Measurements from ENCODE around the gene ZNF460. TPM values are rescaled to one million over a fixed set of nuclear protein-coding genes. Genes with fewer than 3 reads are reported as not detected.
A peak's percentile ranks its signal among the peaks of the same experiment; 100 is the strongest.

Gene ZNF460
- total and polyA plus RNA-seq, 2 of the 13 experiments (the other 11 are each of a cell fraction or from before 2014, with no cell fraction given): 14.5 to 44.8 TPM

- 0 out of 2 replicates have a peak, but pooled peaks have one; percentile 64 for TF ChIP-seq ZNF816 (CRISPR knock-in tag; IDR thresholded peaks at IDR 0.05; ENCODE audit: borderline replicate concordance)
- TF ChIP-seq HDAC1 (CRISPR knock-in tag; IDR thresholded peaks at IDR 0.05): peak; percentile 88
- TF ChIP-seq ZFP1 (CRISPR knock-in tag; IDR thresholded peaks at IDR 0.05): no peak
- TF ChIP-seq TCF12 (IDR thresholded peaks at IDR 0.05): no peak
- 0 out of 2 replicates have a peak, but pooled peaks have one; percentile 32 for TF ChIP-seq TCF12 (CRISPR knock-in tag; IDR thresholded peaks at IDR 0.05)
- TF ChIP-seq MAZ (IDR thresholded peaks at IDR 0.05; ENCODE audit: borderline replicate concordance, low read depth, low read length): peak; percentile 91
- TF ChIP-seq MAZ (CRISPR knock-in tag; IDR thresholded peaks at IDR 0.05; ENCODE audit: low read depth): peak; percentile 86
- TF ChIP-seq MYPOP (CRISPR knock-in tag; IDR thresholded peaks at IDR 0.05): 0 out of 2 replicates have a peak, but pooled peaks have one; percentile 18
- peak; percentile 91 for TF ChIP-seq RBFOX2 (IDR thresholded peaks at IDR 0.05; ENCODE audit: low read depth, low read length)
- no peak for TF ChIP-seq ZNF251 (CRISPR knock-in tag; IDR thresholded peaks at IDR 0.05)
- peak; percentile 47; the same call in 1 of the 2 replicates for TF ChIP-seq ZNF761 (CRISPR knock-in tag; conservative IDR thresholded peaks at IDR 0.05)
- TF ChIP-seq ZBTB7B (CRISPR knock-in tag; IDR thresholded peaks at IDR 0.05): peak; percentile 15; the same call in 1 of the 2 replicates
- no peak for TF ChIP-seq MAFG (CRISPR knock-in tag; IDR thresholded peaks at IDR 0.05)
- peak; percentile 86 for TF ChIP-seq TGIF2 (CRISPR knock-in tag; IDR thresholded peaks at IDR 0.05)
- TF ChIP-seq DR1 (CRISPR knock-in tag; IDR thresholded peaks at IDR 0.05): peak; percentile 34; the same call in 1 of the 2 replicates
- TF ChIP-seq STAT5B (CRISPR knock-in tag; IDR thresholded peaks at IDR 0.05): no peak
- peak; percentile 33 for TF ChIP-seq AGO2 (optimal IDR thresholded peaks at IDR 0.05; ENCODE audit: low read depth, low read length)
- TF ChIP-seq ZNF224 (CRISPR knock-in tag; IDR thresholded peaks at IDR 0.05): peak; percentile 72; the same call in 1 of the 2 replicates
- TF ChIP-seq ZBTB37 (CRISPR knock-in tag; IDR thresholded peaks at IDR 0.05): no peak
- TF ChIP-seq KMT2A (CRISPR knock-in tag; IDR thresholded peaks at IDR 0.05): peak; percentile 78; the same call in 1 of the 2 replicates
- 0 out of 2 replicates have a peak, but pooled peaks have one; percentile 73 for TF ChIP-seq FOXC1 (CRISPR knock-in tag; IDR thresholded peaks at IDR 0.05; ENCODE audit: borderline replicate concordance)
- peak; percentile 85; the same call in 1 of the 2 replicates for TF ChIP-seq KDM5B (CRISPR knock-in tag; IDR thresholded peaks at IDR 0.05; ENCODE audit: borderline replicate concordance)
- peak; percentile 81; the same call in 1 of the 2 replicates for TF ChIP-seq ARID2 (CRISPR knock-in tag; IDR thresholded peaks at IDR 0.05; ENCODE audit: borderline replicate concordance)
- peak; percentile 46; the same call in 1 of the 2 replicates for TF ChIP-seq ZNF232 (CRISPR knock-in tag; IDR thresholded peaks at IDR 0.05; ENCODE audit: borderline replicate concordance)
- TF ChIP-seq PHF8 (CRISPR knock-in tag; IDR thresholded peaks at IDR 0.05): peak; percentile 91
- TF ChIP-seq KLF6 (CRISPR knock-in tag; IDR thresholded peaks at IDR 0.05): no peak
- TF ChIP-seq HMG20B (CRISPR knock-in tag; conservative IDR thresholded peaks at IDR 0.05): no peak
- 0 out of 2 replicates have a peak, but pooled peaks have one; percentile 40 for TF ChIP-seq ZNF276 (CRISPR knock-in tag; IDR thresholded peaks at IDR 0.05; ENCODE audit: low read depth)
These were observed 39.8 kb upstream of the ZNF460 start, which contains the start of gene ZNF805 (continued) for GRCh38 chr19:57240311-57241090.
